NOMO-1 (cell line): Measurements from ENCODE around the gene ZNHIT6.
A peak's percentile ranks its signal among the peaks of the same experiment; 100 is the strongest.
"Not testable (repeated sequence)": the region's sequence is repeated elsewhere in the genome, so short reads cannot be mapped to it uniquely, and the experiment has no call there.

Source experiments
- DNase-seq, 2 experiments: peaks; one replicate each; lab custom pipeline; 2025; ENCODE audit not compliant: unreplicated experiment in 2 of 2; lab: John Stamatoyannopoulos, UW

ZNHIT6 gene

GRCh38 chr1:85707990-85708828 lies at the start of gene ZNHIT6:
ZNHIT6 (minus strand) TSS chr1:85708433; CDS start chr1:85708284, 149 bp downstream.
- DNase-seq = peak; percentile 93 to 99

GRCh38 chr1:85756864-85757263 lies 48.6 kb upstream of the ZNHIT6 start:
- no peak for DNase-seq

- no peak for DNase-seq
Measured at GRCh38 chr1:85748120-85748519, 39.9 kb upstream of the ZNHIT6 start.

- no peak for DNase-seq
Measured at GRCh38 chr1:85746777-85747176, 38.5 kb upstream of the ZNHIT6 start.

GRCh38 chr1:85743814-85744213 lies 35.6 kb upstream of the ZNHIT6 start:
- DNase-seq = no peak

GRCh38 chr1:85734931-85735330 lies 26.7 kb upstream of the ZNHIT6 start:
- DNase-seq = no peak

GRCh38 chr1:85718678-85719340 lies 10.6 kb upstream of the ZNHIT6 start:
- no peak for DNase-seq

- DNase-seq = not testable (repeated sequence)
Measured at GRCh38 chr1:85714418-85715114, 6.3 kb upstream of the ZNHIT6 start.

GRCh38 chr1:85708829-85709227 lies 595 bp upstream of the ZNHIT6 start:
- no peak for DNase-seq

GRCh38 chr1:85707267-85707989 lies 805 bp downstream of the ZNHIT6 start:
- DNase-seq = no peak

GRCh38 chr1:85705940-85706339 lies 2.3 kb downstream of the ZNHIT6 start:
- DNase-seq = no peak

GRCh38 chr1:85700422-85700821 lies 7.8 kb downstream of the ZNHIT6 start:
- no peak for DNase-seq

- DNase-seq = no peak
Measured at GRCh38 chr1:85697895-85698294, 10.3 kb downstream of the ZNHIT6 start.

- DNase-seq = no peak
Measured at GRCh38 chr1:85692730-85693314, 15.4 kb downstream of the ZNHIT6 start.

GRCh38 chr1:85689775-85690404 lies 18.3 kb downstream of the ZNHIT6 start:
- no peak for DNase-seq

- no peak for DNase-seq
Measured at GRCh38 chr1:85683292-85684025, 24.8 kb downstream of the ZNHIT6 start.

GRCh38 chr1:85681087-85681486 lies 27.1 kb downstream of the ZNHIT6 start:
- no peak for DNase-seq

- no peak for DNase-seq
Measured at GRCh38 chr1:85678193-85678592, 30.0 kb downstream of the ZNHIT6 start.

- no peak for DNase-seq
Measured at GRCh38 chr1:85677656-85678055, 30.6 kb downstream of the ZNHIT6 start.
